WTC11 (cell line): ENCODE measurements around the gene WFDC2. TPM values are rescaled to one million over a fixed set of nuclear protein-coding genes. Genes with fewer than 3 reads are reported as not detected.

Experiments
- ATAC-seq: fragments of 200-7000 bp; cut with Tn5 transposase; 2 replicates; pipeline ENCODE4 v1.10.0; 2021; ENCODE audit warnings: mild to moderate bottlenecking, moderate library complexity
- CTCF ChIA-PET: fragments of 300-600 bp; sonication (Branson Sonifier 250); formaldehyde crosslinking; loops from one replicate; lab custom pipeline; 2021; ENCODE audit warnings: antibody characterized with exemption; lab: Charles Lee
- POLR2A ChIA-PET: fragments of 350-600 bp; sonication (Branson Sonifier 250); formaldehyde crosslinking; loops from one replicate; lab custom pipeline; 2021; ENCODE audit warnings: antibody characterized with exemption; lab: Charles Lee
- DNase-seq: peaks from one replicate; pipeline ENCODE4 v3.0.0; 2021; ENCODE audit warnings: low spot score
- H3K27ac Mint-ChIP-seq: 2 replicates; pipeline ENCODE4 v1.8.0; 2021; ENCODE audit warnings: mixed read lengths
- H3K27me3 Mint-ChIP-seq: 2 replicates; pipeline ENCODE4 v1.8.0; 2021; ENCODE audit warnings: low read depth, mild to moderate bottlenecking, moderate library complexity, mixed read lengths
- H3K36me3 Mint-ChIP-seq: 2 replicates; pipeline ENCODE4 v1.8.0; 2021; ENCODE audit warnings: mixed read lengths
- H3K4me1 Mint-ChIP-seq: 2 replicates; pipeline ENCODE4 v1.8.0; 2022; ENCODE audit warnings: mixed read lengths
- H3K4me3 Mint-ChIP-seq: 2 replicates; pipeline ENCODE4 v1.8.0; 2021; ENCODE audit warnings: mild to moderate bottlenecking, moderate library complexity, mixed read lengths
- H3K9me3 Mint-ChIP-seq: 2 replicates; pipeline ENCODE4 v1.8.0; 2021; ENCODE audit warnings: mixed read lengths
- CBFB ChIP-seq: sonication (generic); formaldehyde crosslinking; IDR thresholded peaks from 2 replicates; pipeline ENCODE4 v1.8.1; 2022; ENCODE audit warnings: mild to moderate bottlenecking, low read depth, missing genetic modification reagents
- E2F4 ChIP-seq: sonication (generic); formaldehyde crosslinking; IDR thresholded peaks from 2 replicates; pipeline ENCODE4 v1.8.1; 2022; ENCODE audit warnings: low read depth, mild to moderate bottlenecking, moderate library complexity, missing genetic modification reagents, borderline replicate concordance
- E2F5 ChIP-seq: sonication (generic); formaldehyde crosslinking; IDR thresholded peaks from 2 replicates; pipeline ENCODE4 v1.8.1; 2022; ENCODE audit warnings: mild to moderate bottlenecking, moderate library complexity, missing genetic modification reagents
- FOXJ3 ChIP-seq: sonication (generic); formaldehyde crosslinking; IDR thresholded peaks from 2 replicates; pipeline ENCODE4 v1.9.0; 2021; ENCODE audit warnings: missing genetic modification reagents, mild to moderate bottlenecking, borderline replicate concordance
- HMGA2 ChIP-seq: fragments of 250-450 bp; sonication (Bioruptor Pico); IDR thresholded peaks from 2 replicates; pipeline ENCODE4 v1.4.0; 2021; ENCODE audit warnings: mild to moderate bottlenecking, moderate library complexity
- NFATC4 ChIP-seq: fragments of 250-450 bp; sonication (Bioruptor Pico); IDR thresholded peaks from 2 replicates; pipeline ENCODE4 v1.9.0; 2021; ENCODE audit warnings: mild to moderate bottlenecking
- SMAD4 ChIP-seq: sonication (generic); formaldehyde crosslinking; IDR thresholded peaks from 2 replicates; pipeline ENCODE4 v1.8.0; 2022; ENCODE audit warnings: mild to moderate bottlenecking, missing genetic modification reagents
- TEAD1 ChIP-seq: sonication (generic); formaldehyde crosslinking; IDR thresholded peaks from 2 replicates; pipeline ENCODE4 v1.8.0; 2022; ENCODE audit warnings: mild to moderate bottlenecking, missing genetic modification reagents
- ZBTB21 ChIP-seq: sonication (generic); formaldehyde crosslinking; IDR thresholded peaks from 2 replicates; pipeline ENCODE4 v1.8.1; 2023; ENCODE audit warnings: mild to moderate bottlenecking, missing genetic modification reagents, borderline replicate concordance
- ZNF232 ChIP-seq: sonication (generic); formaldehyde crosslinking; IDR thresholded peaks from 2 replicates; pipeline ENCODE4 v1.8.0; 2022; ENCODE audit warnings: mild to moderate bottlenecking, missing genetic modification reagents
- ZNF396 ChIP-seq: fragments of 250-450 bp; sonication (Bioruptor Pico); IDR thresholded peaks from 2 replicates; pipeline ENCODE4 v1.8.0; 2021; ENCODE audit warnings: mild to moderate bottlenecking, moderate library complexity, borderline replicate concordance
- total RNA-seq: library from RNA; stranded (reverse); gene quantifications from 3 replicates; pipeline ENCODE4 v1.2.3, GENCODE V29; 2021
- TF ChIP-seq, protein P1 (sequence below): sonication (generic); formaldehyde crosslinking; IDR thresholded peaks from 2 replicates; pipeline ENCODE4 v1.8.1; 2023; ENCODE audit warnings: mild to moderate bottlenecking, missing genetic modification reagents, borderline replicate concordance
- TF ChIP-seq, protein P2 (sequence below): sonication (generic); formaldehyde crosslinking; conservative IDR thresholded peaks from 2 replicates; pipeline ENCODE4 v1.8.1; 2022; ENCODE audit warnings: mild to moderate bottlenecking, missing genetic modification reagents
- TF ChIP-seq, protein P3 (sequence below): fragments of 250-450 bp; sonication (Bioruptor Pico); IDR thresholded peaks from 2 replicates; pipeline ENCODE4 v1.9.0; 2021; ENCODE audit warnings: mild to moderate bottlenecking, borderline replicate concordance
- TF ChIP-seq, protein P4 (sequence below): fragments of 200-600 bp; IDR thresholded peaks from 2 replicates; pipeline ENCODE4 v1.8.0; 2022; ENCODE audit warnings: antibody characterized with exemption

WFDC2 gene
- total RNA-seq, 1 experiment from 2014 or later: 76.4 TPM

DNA sequence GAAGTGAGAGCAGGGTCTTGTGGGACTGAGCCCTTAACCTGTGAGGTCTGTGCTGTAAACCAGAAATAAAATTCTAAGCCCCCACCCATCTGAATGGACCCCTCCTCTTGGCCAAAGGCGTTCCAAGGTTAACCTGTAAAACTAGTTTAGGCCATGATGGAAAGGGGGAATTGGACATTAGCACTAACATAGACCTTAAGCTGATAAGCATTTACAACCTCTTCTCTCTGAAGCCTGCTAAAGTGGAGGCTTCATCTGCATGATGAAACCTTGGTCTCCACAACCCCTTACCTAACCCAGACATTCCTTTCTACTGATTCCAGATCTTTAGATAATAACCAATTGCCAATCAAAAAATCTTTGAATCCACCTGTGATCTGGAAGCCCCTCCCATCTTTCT is 27.8 kb upstream of the WFDC2 start (continued):
- TF ChIP-seq, protein P1, sequence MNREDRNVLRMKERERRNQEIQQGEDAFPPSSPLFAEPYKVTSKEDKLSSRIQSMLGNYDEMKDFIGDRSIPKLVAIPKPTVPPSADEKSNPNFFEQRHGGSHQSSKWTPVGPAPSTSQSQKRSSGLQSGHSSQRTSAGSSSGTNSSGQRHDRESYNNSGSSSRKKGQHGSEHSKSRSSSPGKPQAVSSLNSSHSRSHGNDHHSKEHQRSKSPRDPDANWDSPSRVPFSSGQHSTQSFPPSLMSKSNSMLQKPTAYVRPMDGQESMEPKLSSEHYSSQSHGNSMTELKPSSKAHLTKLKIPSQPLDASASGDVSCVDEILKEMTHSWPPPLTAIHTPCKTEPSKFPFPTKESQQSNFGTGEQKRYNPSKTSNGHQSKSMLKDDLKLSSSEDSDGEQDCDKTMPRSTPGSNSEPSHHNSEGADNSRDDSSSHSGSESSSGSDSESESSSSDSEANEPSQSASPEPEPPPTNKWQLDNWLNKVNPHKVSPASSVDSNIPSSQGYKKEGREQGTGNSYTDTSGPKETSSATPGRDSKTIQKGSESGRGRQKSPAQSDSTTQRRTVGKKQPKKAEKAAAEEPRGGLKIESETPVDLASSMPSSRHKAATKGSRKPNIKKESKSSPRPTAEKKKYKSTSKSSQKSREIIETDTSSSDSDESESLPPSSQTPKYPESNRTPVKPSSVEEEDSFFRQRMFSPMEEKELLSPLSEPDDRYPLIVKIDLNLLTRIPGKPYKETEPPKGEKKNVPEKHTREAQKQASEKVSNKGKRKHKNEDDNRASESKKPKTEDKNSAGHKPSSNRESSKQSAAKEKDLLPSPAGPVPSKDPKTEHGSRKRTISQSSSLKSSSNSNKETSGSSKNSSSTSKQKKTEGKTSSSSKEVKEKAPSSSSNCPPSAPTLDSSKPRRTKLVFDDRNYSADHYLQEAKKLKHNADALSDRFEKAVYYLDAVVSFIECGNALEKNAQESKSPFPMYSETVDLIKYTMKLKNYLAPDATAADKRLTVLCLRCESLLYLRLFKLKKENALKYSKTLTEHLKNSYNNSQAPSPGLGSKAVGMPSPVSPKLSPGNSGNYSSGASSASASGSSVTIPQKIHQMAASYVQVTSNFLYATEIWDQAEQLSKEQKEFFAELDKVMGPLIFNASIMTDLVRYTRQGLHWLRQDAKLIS: no peak

DNA sequence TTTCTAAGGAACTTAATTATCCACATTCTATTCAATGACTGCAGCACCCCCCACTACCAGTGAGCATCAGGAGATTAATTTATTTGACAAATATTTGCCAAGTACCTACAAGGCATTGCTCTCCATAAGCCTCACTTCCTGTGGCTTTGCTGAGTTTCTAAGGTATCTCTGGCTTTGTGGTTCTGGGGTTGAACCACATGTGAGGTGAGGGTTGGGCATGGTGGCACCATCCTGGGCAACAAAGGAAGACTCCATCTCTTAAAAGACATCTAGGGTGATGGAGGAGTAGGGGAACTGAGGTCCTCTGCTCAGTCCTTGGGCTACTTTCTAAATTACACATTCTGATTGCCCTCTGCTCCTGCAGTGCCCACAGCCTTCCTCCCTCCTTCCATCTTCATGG is 25.5 kb upstream of the WFDC2 start:
- ChIA-PET CTCF (interaction anchor here (0.7 to 1.1 kb wide), 3 partner anchors 56 to 143 kb away, joined by 3 to 4 read pairs (median 3); no protein-coding TSS in a partner anchor), POLR2A (no interaction called here)
- no peaks in the 10 kb centered on the region for H3K9me3 Mint-ChIP-seq
- DNase-seq (no peak), ATAC-seq (no peak)
- peaks cover 6% of the 10 kb centered on the region; the same call in 1 of the 2 replicates for H3K27me3 Mint-ChIP-seq
- H3K27ac Mint-ChIP-seq: no peak overlapping the region
- TF ChIP-seq ZNF396 (CRISPR knock-in tag): no peak
- TF ChIP-seq E2F4 (CRISPR knock-in tag): no peak
- no peak for TF ChIP-seq FOXJ3 (CRISPR knock-in tag)
- TF ChIP-seq HMGA2 (CRISPR knock-in tag): no peak
- no peak for TF ChIP-seq NFATC4 (CRISPR knock-in tag)
- no peak for TF ChIP-seq SMAD4
- TF ChIP-seq TEAD1 (CRISPR knock-in tag): no peak
- no peak for TF ChIP-seq ZNF232 (CRISPR knock-in tag)
- no peak for TF ChIP-seq CBFB (CRISPR knock-in tag)
- no peak for TF ChIP-seq E2F5 (CRISPR knock-in tag)
- H3K4me3 Mint-ChIP-seq: no peak overlapping the region
- peaks cover 19% of the 10 kb centered on the region for H3K4me1 Mint-ChIP-seq
- H3K36me3 Mint-ChIP-seq: no peaks in the 10 kb centered on the region

DNA sequence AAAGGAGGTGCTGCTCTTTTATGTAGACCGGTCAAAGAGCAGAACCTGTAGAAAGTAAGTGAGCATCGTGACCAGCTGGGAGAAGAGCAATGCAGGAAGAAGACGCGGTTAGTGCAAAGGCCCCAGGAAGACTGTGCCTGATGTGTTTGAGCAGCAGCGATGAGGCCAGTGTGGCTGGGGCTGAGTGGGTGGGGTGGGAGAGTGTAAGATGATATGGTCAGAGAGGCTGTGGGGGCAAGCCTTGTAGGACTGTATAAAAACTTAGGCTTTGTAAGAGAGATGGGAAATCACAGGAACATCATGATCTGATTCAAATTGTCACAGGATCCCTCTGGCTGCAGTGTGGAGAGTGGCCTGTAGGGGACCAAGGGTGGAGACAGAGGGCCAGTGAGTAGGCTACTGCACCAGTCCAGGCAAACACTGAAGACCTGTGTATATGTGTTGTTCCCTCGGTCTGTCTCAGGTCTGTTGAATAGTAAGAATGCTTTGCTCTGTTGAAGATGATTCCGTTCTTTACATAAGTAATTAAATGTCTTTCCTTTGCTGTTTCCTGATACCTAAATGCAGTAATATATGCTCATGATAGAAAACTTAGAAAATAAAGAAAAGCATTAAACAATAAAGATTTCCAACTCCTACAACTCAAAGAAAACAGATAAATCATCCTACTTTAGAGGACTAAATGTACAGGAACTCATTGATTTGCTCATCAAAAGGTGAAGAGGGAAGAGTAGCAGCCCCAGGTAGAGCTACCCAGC is 23.6 kb upstream of the WFDC2 start:
- no peaks in the 10 kb centered on the region for H3K9me3 Mint-ChIP-seq
- TF ChIP-seq ZBTB21 (CRISPR knock-in tag): no peak
- TF ChIP-seq, protein P2, sequence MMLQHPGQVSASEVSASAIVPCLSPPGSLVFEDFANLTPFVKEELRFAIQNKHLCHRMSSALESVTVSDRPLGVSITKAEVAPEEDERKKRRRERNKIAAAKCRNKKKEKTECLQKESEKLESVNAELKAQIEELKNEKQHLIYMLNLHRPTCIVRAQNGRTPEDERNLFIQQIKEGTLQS (CRISPR knock-in tag): no peak
- TF ChIP-seq, protein P3, sequence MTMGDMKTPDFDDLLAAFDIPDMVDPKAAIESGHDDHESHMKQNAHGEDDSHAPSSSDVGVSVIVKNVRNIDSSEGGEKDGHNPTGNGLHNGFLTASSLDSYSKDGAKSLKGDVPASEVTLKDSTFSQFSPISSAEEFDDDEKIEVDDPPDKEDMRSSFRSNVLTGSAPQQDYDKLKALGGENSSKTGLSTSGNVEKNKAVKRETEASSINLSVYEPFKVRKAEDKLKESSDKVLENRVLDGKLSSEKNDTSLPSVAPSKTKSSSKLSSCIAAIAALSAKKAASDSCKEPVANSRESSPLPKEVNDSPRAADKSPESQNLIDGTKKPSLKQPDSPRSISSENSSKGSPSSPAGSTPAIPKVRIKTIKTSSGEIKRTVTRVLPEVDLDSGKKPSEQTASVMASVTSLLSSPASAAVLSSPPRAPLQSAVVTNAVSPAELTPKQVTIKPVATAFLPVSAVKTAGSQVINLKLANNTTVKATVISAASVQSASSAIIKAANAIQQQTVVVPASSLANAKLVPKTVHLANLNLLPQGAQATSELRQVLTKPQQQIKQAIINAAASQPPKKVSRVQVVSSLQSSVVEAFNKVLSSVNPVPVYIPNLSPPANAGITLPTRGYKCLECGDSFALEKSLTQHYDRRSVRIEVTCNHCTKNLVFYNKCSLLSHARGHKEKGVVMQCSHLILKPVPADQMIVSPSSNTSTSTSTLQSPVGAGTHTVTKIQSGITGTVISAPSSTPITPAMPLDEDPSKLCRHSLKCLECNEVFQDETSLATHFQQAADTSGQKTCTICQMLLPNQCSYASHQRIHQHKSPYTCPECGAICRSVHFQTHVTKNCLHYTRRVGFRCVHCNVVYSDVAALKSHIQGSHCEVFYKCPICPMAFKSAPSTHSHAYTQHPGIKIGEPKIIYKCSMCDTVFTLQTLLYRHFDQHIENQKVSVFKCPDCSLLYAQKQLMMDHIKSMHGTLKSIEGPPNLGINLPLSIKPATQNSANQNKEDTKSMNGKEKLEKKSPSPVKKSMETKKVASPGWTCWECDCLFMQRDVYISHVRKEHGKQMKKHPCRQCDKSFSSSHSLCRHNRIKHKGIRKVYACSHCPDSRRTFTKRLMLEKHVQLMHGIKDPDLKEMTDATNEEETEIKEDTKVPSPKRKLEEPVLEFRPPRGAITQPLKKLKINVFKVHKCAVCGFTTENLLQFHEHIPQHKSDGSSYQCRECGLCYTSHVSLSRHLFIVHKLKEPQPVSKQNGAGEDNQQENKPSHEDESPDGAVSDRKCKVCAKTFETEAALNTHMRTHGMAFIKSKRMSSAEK (CRISPR knock-in tag): no peak
- TF ChIP-seq, protein P4, sequence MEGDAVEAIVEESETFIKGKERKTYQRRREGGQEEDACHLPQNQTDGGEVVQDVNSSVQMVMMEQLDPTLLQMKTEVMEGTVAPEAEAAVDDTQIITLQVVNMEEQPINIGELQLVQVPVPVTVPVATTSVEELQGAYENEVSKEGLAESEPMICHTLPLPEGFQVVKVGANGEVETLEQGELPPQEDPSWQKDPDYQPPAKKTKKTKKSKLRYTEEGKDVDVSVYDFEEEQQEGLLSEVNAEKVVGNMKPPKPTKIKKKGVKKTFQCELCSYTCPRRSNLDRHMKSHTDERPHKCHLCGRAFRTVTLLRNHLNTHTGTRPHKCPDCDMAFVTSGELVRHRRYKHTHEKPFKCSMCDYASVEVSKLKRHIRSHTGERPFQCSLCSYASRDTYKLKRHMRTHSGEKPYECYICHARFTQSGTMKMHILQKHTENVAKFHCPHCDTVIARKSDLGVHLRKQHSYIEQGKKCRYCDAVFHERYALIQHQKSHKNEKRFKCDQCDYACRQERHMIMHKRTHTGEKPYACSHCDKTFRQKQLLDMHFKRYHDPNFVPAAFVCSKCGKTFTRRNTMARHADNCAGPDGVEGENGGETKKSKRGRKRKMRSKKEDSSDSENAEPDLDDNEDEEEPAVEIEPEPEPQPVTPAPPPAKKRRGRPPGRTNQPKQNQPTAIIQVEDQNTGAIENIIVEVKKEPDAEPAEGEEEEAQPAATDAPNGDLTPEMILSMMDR: peak; percentile 62
- no peak for TF ChIP-seq TEAD1 (CRISPR knock-in tag)
- POLR2A ChIA-PET: no interaction called here
- peaks cover 10% of the 10 kb centered on the region for H3K4me1 Mint-ChIP-seq
- H3K4me3 Mint-ChIP-seq: no peak overlapping the region
- H3K27ac Mint-ChIP-seq: no peak overlapping the region
- peaks cover 6% of the 10 kb centered on the region; the same call in 1 of the 2 replicates for H3K27me3 Mint-ChIP-seq
- no peaks in the 10 kb centered on the region for H3K36me3 Mint-ChIP-seq
- peak; percentile 89 for ATAC-seq
- CTCF ChIA-PET: interaction anchor here (0.6 to 3.9 kb wide), 13 partner anchors 9 to 335 kb away, joined by 3 to 20 read pairs (median 3); partner anchors contain the start of genes MATN4, PIGT, SYS1 and WFDC10A
- DNase-seq: peak; percentile 74
